Choroid plexus epithelial cell (primary cell): ENCODE measurements around the gene C1QTNF8.

Experiments
- DNase-seq: peaks from one replicate; pipeline ENCODE4 v3.0.0-alpha.2; 2010; ENCODE audit warnings: low read depth
- H3K4me3 ChIP-seq: 2 replicates; pipeline ENCODE4 v1.5.1; 2011; ENCODE audit warnings: low read depth, mild to moderate bottlenecking, control low read depth, low read length, moderate library complexity
- CTCF ChIP-seq: conservative IDR thresholded peaks from 2 replicates; pipeline ENCODE4 v1.5.1; 2011; ENCODE audit warnings: low read depth, mild to moderate bottlenecking, control low read depth, inconsistent platforms, low read length, moderate library complexity

C1QTNF8 gene

GRCh38 chr16:1058216-1058615 is 37.8 kb downstream of the C1QTNF8 start:
- no peak for DNase-seq
- TF ChIP-seq CTCF = no peak
- no peak overlapping the region for H3K4me3 ChIP-seq

- no peak overlapping the region for H3K4me3 ChIP-seq
- TF ChIP-seq CTCF = peak; percentile 72
- DNase-seq = peak; percentile 7
Observed at GRCh38 chr16:1057252-1057932, 38.7 kb downstream of the C1QTNF8 start.

GRCh38 chr16:1056196-1056595 is 39.8 kb downstream of the C1QTNF8 start:
- H3K4me3 ChIP-seq = no peak overlapping the region
- no peak for DNase-seq
- TF ChIP-seq CTCF = no peak

GRCh38 chr16:1055557-1055924 is 40.5 kb downstream of the C1QTNF8 start:
- no peak for DNase-seq
- H3K4me3 ChIP-seq = no peak overlapping the region
- TF ChIP-seq CTCF = no peak

- peak; percentile 70 for DNase-seq
Observed at GRCh38 chr16:1054660-1055556, 41.1 kb downstream of the C1QTNF8 start.

GRCh38 chr16:1053700-1054368 is 42.2 kb downstream of the C1QTNF8 start:
- no peak for TF ChIP-seq CTCF
- H3K4me3 ChIP-seq = no peak overlapping the region
- DNase-seq = no peak

More at GRCh38 chr16:1054660-1055556, 41.1 kb downstream of the C1QTNF8 start:
- TF ChIP-seq CTCF = peak; percentile 83
- H3K4me3 ChIP-seq = no peak overlapping the region
